Ureter (tissue), 1 donor: ENCODE results near the gene MYOM1. TPM values are rescaled to one million over a fixed set of nuclear protein-coding genes. Genes with fewer than 3 reads are reported as not detected.
A peak's percentile ranks its signal among the peaks of the same experiment; 100 is the strongest.

Experiments used
- DNase-seq: peaks from one replicate; pipeline ENCODE4 v3.0.0-alpha.2; 2020; ENCODE audit warnings: low spot score
- total RNA-seq: library from RNA; stranded (reverse); gene quantifications from one replicate; pipeline ENCODE4 v1.2.4, GENCODE V29; 2023
- donor health status: DM: yes; HTN: yes; CAD: no.

The MYOM1 gene
- total RNA-seq, 1 donor from 2014 or later, result 9.7 TPM

- DNase-seq, result no peak
Observed at GRCh38 chr18:3250237-3251107, 30.7 kb upstream of the MYOM1 start.

- DNase-seq, result no peak
Observed at GRCh38 chr18:3248658-3249359, 29.0 kb upstream of the MYOM1 start.

GRCh38 chr18:3248062-3248657 is 28.4 kb upstream of the MYOM1 start:
- no peak for DNase-seq

GRCh38 chr18:3247240-3248061 is 27.7 kb upstream of the MYOM1 start, which contains the start of gene MYL12A:
Gene MYL12A, plus strand, starts transcription at chr18:3247801. Its CDS starts 5,447 bp downstream, at chr18:3253248.
- peak; percentile 97 for DNase-seq

- peak; percentile 50 for DNase-seq
Observed at GRCh38 chr18:3246635-3247239, 27.0 kb upstream of the MYOM1 start.

- peak; percentile 91 for DNase-seq
Observed at GRCh38 chr18:3245853-3246634, 26.3 kb upstream of the MYOM1 start.

GRCh38 chr18:3245185-3245564 is 25.4 kb upstream of the MYOM1 start:
- DNase-seq, result no peak

GRCh38 chr18:3238742-3239141 is 19.0 kb upstream of the MYOM1 start:
- no peak for DNase-seq

GRCh38 chr18:3236470-3236869 is 16.7 kb upstream of the MYOM1 start:
- no peak for DNase-seq

GRCh38 chr18:3235846-3236245 is 16.1 kb upstream of the MYOM1 start:
- no peak for DNase-seq

GRCh38 chr18:3234457-3234856 is 14.7 kb upstream of the MYOM1 start:
- no peak for DNase-seq

- no peak for DNase-seq
Observed at GRCh38 chr18:3233433-3234168, 13.8 kb upstream of the MYOM1 start.

GRCh38 chr18:3233004-3233403 is 13.2 kb upstream of the MYOM1 start:
- no peak for DNase-seq

GRCh38 chr18:3230401-3231334 is 10.9 kb upstream of the MYOM1 start:
- DNase-seq, result no peak

- DNase-seq, result no peak
Observed at GRCh38 chr18:3226048-3226447, 6.3 kb upstream of the MYOM1 start.

GRCh38 chr18:3225588-3225987 is 5.8 kb upstream of the MYOM1 start:
- no peak for DNase-seq

GRCh38 chr18:3224223-3224622 is 4.5 kb upstream of the MYOM1 start:
- no peak for DNase-seq

GRCh38 chr18:3223356-3223755 is 3.6 kb upstream of the MYOM1 start:
- no peak for DNase-seq

- DNase-seq, result no peak
Observed at GRCh38 chr18:3221496-3221895, 1.7 kb upstream of the MYOM1 start.
